NCI-H510A treated with DMSO at 0.1 percent for 48 hours (cell line): Measurements from ENCODE around the gene DNAH6.
"Not testable (repeated sequence)": the region's sequence is repeated elsewhere in the genome, so short reads cannot be mapped to it uniquely, and the experiment has no call there.

Source experiments
- DNase-seq: peaks from one replicate; lab custom pipeline; 2025; lab: John Stamatoyannopoulos, UW

DNAH6 gene

GRCh38 chr2:84511024-84511423, 5.3 kb upstream of the DNAH6 start:
- not testable (repeated sequence) for DNase-seq

GRCh38 chr2:84515788-84516187, 510 bp upstream of the DNAH6 start:
- DNase-seq = no peak

DNA sequence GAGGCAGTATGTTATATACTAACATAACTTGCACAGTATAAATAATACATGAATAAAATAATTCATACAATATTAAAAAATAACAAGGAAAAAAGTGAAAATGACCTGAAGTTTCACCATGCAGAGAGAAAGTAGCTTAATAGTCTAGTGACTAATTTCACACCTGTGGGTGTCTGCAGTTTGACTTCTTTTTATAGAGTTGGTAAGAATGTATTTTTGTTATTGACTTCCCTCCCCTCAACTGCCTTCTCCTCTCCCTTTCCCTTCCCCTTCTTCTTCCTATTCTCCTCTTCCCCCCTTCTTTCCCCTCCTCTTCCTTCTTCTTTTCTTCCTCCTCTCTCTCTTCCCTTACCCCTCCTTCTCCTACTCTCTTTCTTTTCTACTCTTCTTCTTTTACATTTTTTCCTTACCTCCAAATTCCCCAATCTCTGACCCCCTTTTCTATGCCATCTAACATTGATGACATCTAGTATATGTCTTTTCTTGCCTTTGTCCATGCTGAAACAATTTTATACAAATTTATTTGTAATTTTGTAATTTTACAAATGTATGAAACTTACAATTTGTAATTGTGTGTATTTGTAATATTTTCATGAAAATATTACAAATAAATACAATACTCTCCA, 3.1 kb downstream of the DNAH6 start:
- no peak for DNase-seq

GRCh38 chr2:84526562-84526961, 10.3 kb downstream of the DNAH6 start:
- no peak for DNase-seq

GRCh38 chr2:84527137-84528129, 11.1 kb downstream of the DNAH6 start:
- no peak for DNase-seq

DNA sequence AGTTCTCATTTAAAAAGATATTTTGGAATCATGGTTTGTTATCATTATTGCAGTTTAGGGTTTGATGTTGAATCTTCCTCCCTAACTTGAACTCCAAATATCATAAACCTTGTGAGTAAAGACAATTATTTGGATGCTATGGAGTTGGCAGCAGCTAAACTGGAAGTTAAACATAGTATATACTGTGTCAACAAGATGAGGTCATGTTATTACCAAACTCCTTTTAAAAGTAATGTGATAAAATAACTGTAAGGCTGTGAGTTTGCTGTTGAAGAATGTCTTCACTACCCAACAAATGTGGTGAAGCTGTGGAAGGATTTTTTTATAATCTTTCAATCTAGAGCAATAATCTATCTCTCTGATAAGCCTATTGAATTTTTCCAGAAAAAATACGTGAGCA, 16.0 kb downstream of the DNAH6 start:
- no peak for DNase-seq

DNA sequence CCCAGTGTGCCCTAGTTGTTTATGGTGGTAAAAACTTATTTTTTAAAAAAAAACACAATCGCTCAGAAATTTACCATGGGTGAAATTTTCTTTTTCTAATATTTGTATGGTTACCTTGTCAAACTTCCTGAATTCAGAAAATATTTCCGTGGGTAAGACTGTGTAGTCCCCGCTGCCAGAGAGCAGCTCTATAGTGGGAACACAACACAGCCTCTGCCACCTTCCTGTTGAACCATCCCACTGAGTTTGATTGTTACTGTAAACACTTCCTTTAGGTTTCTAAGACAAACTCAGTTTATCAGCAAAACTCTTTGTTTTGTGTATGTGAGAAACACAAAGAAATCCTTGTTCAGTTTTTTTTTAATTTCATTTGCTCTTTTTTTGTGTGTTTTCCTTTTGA, 17.9 kb downstream of the DNAH6 start:
- no peak for DNase-seq

DNA sequence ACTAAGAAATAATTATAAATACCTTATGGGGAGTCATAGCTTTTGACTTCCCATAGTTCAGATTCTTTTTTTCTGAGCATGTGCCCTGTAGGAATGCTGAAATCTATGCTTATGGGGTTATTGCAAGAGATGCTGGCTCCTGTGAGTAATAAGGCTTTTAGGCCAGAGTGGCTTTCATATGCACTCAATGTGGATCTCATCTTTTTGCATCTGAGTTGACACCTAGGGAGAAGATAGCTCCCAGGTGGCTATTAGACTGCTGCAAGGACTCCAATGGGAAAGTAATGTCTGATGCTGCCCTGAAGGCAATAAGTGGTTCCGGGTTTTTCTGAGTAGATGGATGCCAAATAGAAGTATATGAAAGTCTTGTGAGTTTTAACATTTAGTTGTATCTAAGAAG, 21.0 kb downstream of the DNAH6 start:
- no peak for DNase-seq

DNA sequence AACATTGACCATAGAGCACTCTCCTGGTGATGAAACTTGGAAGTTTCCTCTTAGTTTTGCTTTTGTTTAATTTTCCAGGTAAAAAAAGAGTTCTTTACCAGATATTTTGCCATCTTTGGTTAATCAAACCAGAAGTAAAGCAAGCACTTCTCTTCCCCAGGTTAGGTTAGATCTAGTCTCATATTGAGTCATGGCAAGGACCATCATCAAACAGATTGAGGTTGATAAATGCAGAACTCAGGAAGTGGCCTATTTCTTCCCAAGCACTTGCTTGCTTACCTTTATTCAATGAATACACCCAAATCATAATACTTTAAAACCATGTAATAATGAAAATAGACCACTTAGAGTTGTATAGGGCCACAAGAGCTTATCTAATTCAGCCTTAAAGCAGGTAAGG, 23.4 kb downstream of the DNAH6 start:
- no peak for DNase-seq

GRCh38 chr2:84545005-84545404, 28.7 kb downstream of the DNAH6 start:
- no peak for DNase-seq

- DNase-seq = no peak
Measured at GRCh38 chr2:84546551-84546950, 30.3 kb downstream of the DNAH6 start.

DNA sequence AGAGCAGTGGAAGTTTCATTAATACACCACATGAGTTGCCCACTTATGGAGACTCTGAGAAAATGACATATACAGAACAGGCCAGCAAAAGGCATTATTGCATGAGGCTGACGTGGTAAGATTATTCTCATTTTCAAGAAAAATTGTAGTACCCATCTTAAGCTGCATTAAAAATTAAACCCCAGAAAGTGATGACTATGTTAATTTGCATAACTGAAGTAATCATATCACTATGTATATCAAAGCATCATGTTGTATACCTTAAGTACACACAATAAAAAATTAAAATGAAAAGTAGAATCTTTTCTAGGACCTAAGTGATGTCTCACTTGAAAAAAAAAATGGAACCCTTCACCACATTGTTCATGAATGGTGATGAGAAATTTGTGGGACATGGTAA, 32.0 kb downstream of the DNAH6 start:
- DNase-seq = no peak

- DNase-seq = no peak
Measured at GRCh38 chr2:84550916-84551315, 34.6 kb downstream of the DNAH6 start.

- not testable (repeated sequence) for DNase-seq
Measured at GRCh38 chr2:84551526-84551925, 35.2 kb downstream of the DNAH6 start.

- peak; percentile 18 for DNase-seq
Measured at GRCh38 chr2:84556190-84556589, 39.9 kb downstream of the DNAH6 start.

- no peak for DNase-seq
Measured at GRCh38 chr2:84559838-84560237, 43.5 kb downstream of the DNAH6 start.

DNA sequence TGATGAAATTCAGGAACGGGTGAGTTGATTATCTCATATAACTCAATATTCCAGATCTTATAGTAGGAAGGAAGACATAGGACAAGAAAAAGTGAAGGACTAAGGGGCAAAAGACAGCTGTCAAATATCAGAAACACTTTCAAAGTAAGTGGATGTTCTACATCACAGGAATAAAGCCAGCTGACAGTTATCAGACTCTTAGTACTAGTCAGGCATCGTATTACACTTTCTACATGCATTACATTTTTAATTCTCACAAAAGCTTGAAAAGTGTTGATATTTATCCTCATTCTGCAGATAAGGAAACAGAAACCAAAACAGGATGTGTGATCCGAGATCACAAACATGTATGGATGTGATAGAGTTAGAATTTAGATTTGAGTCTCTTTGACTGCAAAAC, 63.4 kb downstream of the DNAH6 start:
- no peak for DNase-seq

DNA sequence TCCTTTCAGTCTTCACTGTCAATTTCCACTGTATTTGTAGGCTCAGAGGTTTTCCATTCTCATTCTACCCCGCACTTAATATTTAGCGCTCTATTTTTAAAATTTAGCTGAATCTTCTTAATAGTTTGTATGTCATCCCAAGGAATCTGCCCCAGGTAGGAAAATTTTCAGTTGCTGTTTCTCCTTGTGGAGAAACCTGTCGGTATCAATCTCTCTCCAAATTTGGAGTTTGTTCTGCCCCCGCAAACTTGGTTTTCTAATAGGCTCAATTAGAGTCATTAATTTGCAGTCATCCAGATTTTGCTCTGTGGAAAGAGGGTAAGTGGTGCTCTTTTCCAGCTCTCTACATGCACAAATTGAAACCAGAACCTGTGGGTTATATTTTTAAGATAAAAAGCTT, 87.6 kb downstream of the DNAH6 start:
- DNase-seq = no peak

- no peak for DNase-seq
Measured at GRCh38 chr2:84613082-84613481, 96.8 kb downstream of the DNAH6 start.

- DNase-seq = no peak
Measured at GRCh38 chr2:84619794-84620371, 103.6 kb downstream of the DNAH6 start.

DNA sequence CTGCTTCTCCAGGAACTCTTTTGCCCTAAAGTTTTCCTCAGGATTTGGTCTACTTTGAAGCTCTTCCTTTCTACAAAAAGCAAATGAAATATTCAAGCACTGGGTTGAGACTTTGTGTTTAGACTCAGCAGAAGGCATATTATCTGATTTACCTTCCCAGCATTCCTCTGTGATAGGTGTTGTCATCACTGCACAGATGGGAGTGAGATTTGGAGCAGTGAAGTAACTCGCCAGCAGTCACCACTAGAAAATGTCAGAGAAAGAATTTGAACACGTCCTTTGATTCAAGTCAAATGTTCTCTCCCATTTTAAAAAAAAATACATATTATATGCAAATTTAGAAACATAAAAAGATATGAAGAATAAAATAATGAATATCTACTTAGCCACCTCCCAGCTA, 112.2 kb downstream of the DNAH6 start:
- DNase-seq = no peak

DNA sequence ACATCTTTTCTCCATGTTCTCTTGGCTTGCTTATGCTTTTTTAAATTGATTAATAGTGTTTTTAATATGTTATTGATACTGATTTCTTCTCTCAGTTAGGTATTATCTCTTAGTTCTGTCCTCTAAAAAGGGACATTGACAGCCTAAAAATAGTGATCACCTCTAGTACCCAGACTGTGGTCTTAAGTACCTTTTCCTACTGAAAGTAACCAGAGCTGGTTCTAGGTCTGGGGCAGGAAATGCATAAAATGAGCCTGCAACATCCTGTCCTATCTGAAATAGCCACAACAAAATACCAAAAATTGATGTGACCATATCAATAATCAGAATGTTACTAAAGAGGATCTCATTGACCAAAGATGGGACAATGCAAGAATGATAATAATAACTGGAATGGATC, 113.3 kb downstream of the DNAH6 start:
- DNase-seq = no peak

DNA sequence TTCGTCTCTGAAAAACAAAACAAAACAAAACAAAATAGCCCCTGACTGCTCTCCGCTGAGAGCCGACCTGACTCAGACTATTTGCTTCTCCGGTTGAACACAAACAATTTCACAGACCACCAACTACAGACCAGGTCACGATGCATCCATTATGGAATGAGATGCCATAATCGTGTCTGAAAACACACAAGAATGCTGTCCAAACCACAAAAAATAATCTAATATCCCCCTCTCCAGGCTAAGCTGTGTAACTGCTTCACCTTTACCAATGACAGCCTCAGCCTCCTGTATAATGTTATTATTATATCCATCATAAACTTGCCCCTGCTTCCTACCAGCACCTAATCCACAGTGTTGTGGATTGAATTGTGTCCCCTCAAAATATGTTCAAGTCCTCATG, 114.7 kb downstream of the DNAH6 start:
- DNase-seq = peak; percentile 37
